Skeletal muscle tissue (tissue), 4 donors: ENCODE data around the gene CABP2. TPM values are rescaled to one million over a fixed set of nuclear protein-coding genes. Genes with fewer than 3 reads are reported as not detected.
A peak's percentile ranks its signal among the peaks of the same experiment; 100 is the strongest.

Experiments
- H3K27ac ChIP-seq: one replicate; pipeline ENCODE4 v1.7.0; 2013; ENCODE audit warnings: mild to moderate bottlenecking, low read depth, low read length, inconsistent platforms
- H3K27me3 ChIP-seq, 3 donors: one replicate each; pipeline ENCODE4 v1.7.0; 2013; ENCODE audit warnings: low read length in 3 of 3; ENCODE audit not compliant: control insufficient read depth in 3 of 3, insufficient read depth in 3 of 3
- H3K36me3 ChIP-seq, 3 donors: one replicate each; pipeline ENCODE4 v1.7.0; 2013; ENCODE audit warnings: low read length in 3 of 3; ENCODE audit not compliant: control insufficient read depth in 3 of 3, insufficient read depth in 3 of 3
- H3K4me1 ChIP-seq, 3 donors: one replicate each; pipeline ENCODE4 v1.7.0; 2013; ENCODE audit warnings: low read length in 3 of 3, mild to moderate bottlenecking in 3 of 3; ENCODE audit not compliant: control insufficient read depth in 3 of 3, insufficient read depth in 3 of 3
- H3K4me3 ChIP-seq, 3 donors: one replicate each; pipeline ENCODE4 v1.7.0; 2013; ENCODE audit warnings: low read length in 3 of 3
- H3K9ac ChIP-seq, 3 donors: one replicate each; pipeline ENCODE4 v1.7.0; 2013; ENCODE audit warnings: low read length in 3 of 3, mild to moderate bottlenecking in 3 of 3, moderate library complexity in 2 of 3, low read depth in 1 of 3
- H3K9me3 ChIP-seq, 3 donors: one replicate each; pipeline ENCODE4 v1.7.0; 2013; ENCODE audit warnings: low read length in 3 of 3; ENCODE audit not compliant: control insufficient read depth in 3 of 3
- total RNA-seq: library from RNA; depleted of rRNA; stranded (reverse); fragments of >200 nt; gene quantifications from one replicate; pipeline ENCODE4 v1.2.3, GENCODE V29; 2014
- donor health status: Osteomylitis.

The CABP2 gene
- total RNA-seq, 1 donor from 2014 or later, result not detected

DNA sequence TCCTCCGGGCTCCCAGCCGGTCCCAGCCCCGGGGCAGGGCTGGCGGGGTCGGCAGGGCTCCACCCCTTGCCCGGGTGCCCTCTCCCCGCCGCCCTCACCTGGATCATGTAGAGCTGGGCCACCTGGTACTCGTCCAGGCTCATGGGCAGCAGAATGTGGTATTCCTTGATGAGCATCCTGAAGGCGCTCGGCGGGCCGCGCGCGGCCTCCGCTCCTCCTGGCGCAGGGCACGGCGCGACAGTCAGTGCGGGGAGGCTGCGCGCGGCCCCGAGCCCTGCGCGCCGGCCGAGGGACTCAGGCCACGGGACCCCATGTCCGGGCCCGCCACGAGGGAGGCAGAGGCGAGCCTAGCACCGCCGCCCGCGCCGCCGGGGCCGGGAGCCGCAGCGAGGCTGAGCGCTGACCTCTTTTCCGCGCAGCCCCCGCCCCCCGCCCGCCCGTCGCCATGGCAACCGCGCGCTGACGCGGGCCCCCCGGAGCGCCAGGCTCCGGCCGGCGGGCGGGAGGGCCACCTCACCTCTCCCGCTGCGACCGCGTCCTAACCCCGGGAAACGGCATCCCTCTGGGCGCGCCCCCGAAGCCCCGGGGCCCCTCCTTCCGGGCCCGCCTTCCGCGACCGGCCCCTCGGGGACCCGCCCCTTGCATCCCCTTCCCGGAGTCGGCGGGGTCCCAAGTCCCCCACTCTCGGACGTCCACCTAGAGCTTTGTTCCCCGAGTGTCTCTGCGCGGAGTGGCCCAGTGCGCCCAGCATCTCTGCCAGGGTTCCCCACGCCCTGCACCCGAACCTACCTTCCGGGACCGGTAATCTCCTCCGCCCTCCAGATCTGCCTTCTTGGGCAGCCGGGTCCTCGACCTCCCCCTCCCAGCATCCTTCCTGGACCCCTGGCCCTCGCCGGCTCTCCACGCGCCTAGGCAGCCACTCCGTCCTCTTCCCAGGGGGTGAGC, 19.0 kb downstream of the CABP2 start:
- Histone ChIP-seq H3K9me3 (no peaks in the 10 kb centered on the region), H3K27me3 (peaks cover 3 to 7% (median 7%) of the 10 kb centered on the region in 3 donors), H3K36me3 (peaks cover 0 to 4% (median 3%) of the 10 kb centered on the region in 3 donors), H3K27ac (peak overlapping the region; percentile 96), H3K4me3 (peak overlapping the region; percentile 65 to 73 (median 65)), H3K9ac (peak overlapping the region; percentile 43 to 83 (median 65)), H3K4me1 (peaks cover 27 to 43% (median 39%) of the 10 kb centered on the region in 3 donors)

DNA sequence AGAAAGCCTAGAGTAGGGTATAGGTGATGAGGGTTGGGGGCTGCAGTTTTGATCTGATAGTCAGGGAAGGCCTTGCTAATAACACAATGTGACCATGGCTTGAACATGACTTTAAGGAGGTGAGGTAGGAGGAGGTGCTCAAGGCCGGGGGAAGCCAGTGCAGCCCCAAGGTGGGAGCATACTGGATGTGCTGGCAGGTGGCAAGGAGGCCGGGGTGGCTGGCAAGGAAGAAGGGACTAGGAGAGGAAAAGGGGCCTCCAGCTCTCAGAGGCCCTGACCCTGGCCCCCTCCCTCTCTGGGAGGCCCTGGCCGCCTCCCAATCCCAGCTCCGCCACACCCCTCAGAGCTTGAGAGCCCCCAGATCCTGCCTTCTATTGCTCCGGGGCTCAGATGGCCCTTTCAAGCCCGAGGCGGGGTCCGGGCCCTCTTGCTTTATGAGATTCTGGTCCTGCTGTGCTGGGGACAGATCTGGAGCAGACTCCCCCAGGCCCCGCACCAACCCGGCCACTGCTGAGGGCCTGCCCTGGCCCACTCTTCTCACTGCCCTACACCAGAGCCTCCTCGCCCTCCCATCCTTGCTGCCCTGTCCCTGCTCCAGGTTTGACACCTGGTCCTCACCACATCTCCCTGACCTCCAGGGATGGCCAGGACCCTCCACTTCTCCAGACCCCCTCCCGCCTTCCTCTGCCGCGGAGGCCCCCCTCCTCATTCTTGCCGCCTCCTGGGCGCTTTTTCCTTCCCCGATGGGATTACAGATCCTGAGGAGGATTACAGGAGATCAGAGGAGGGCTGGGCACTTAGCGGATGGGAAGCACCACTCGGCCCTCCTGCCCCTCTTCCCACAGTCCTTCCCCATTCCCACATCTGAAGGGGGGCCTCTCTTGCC, 19.9 kb downstream of the CABP2 start:
- H3K27ac ChIP-seq, result no peak overlapping the region
- H3K36me3 ChIP-seq, result peaks cover 0 to 6% (median 3%) of the 10 kb centered on the region in 3 donors
- H3K4me1 ChIP-seq, result peaks cover 22 to 38% (median 36%) of the 10 kb centered on the region in 3 donors
- H3K9me3 ChIP-seq, result no peaks in the 10 kb centered on the region
- no peak overlapping the region for H3K4me3 ChIP-seq
- peaks cover 3 to 7% (median 7%) of the 10 kb centered on the region in 3 donors for H3K27me3 ChIP-seq
- peak overlapping the region in 1 of 3 donors; percentile 33 for H3K9ac ChIP-seq

- no peak overlapping the region for H3K9ac ChIP-seq
- no peak overlapping the region for H3K27ac ChIP-seq
- H3K36me3 ChIP-seq, result peaks cover 0 to 6% (median 3%) of the 10 kb centered on the region in 3 donors
- peaks cover 19 to 33% (median 33%) of the 10 kb centered on the region in 3 donors for H3K4me1 ChIP-seq
- H3K4me3 ChIP-seq, result no peak overlapping the region
- no peaks in the 10 kb centered on the region for H3K9me3 ChIP-seq
- peaks cover 3 to 7% (median 7%) of the 10 kb centered on the region in 3 donors for H3K27me3 ChIP-seq
These were observed 20.8 kb downstream of the CABP2 start for GRCh38 chr11:67502328-67502979.

GRCh38 chr11:67501854-67502253, 21.4 kb downstream of the CABP2 start:
- H3K27ac ChIP-seq, result no peak overlapping the region
- peaks cover 0 to 6% (median 3%) of the 10 kb centered on the region in 3 donors for H3K36me3 ChIP-seq
- peaks cover 14 to 27% (median 27%) of the 10 kb centered on the region in 3 donors for H3K4me1 ChIP-seq
- H3K9me3 ChIP-seq, result no peaks in the 10 kb centered on the region
- H3K4me3 ChIP-seq, result no peak overlapping the region
- no peak overlapping the region for H3K9ac ChIP-seq
- peaks cover 3 to 7% (median 7%) of the 10 kb centered on the region in 3 donors for H3K27me3 ChIP-seq

GRCh38 chr11:67500831-67501715, 22.2 kb downstream of the CABP2 start:
- H3K27ac ChIP-seq, result no peak overlapping the region
- peaks cover 12 to 20% (median 19%) of the 10 kb centered on the region in 3 donors for H3K4me1 ChIP-seq
- H3K27me3 ChIP-seq, result peaks cover 3 to 7% (median 7%) of the 10 kb centered on the region in 3 donors
- no peak overlapping the region for H3K9ac ChIP-seq
- peaks cover 0 to 3% (median 2%) of the 10 kb centered on the region in 3 donors for H3K36me3 ChIP-seq
- H3K9me3 ChIP-seq, result no peaks in the 10 kb centered on the region
- H3K4me3 ChIP-seq, result no peak overlapping the region

DNA sequence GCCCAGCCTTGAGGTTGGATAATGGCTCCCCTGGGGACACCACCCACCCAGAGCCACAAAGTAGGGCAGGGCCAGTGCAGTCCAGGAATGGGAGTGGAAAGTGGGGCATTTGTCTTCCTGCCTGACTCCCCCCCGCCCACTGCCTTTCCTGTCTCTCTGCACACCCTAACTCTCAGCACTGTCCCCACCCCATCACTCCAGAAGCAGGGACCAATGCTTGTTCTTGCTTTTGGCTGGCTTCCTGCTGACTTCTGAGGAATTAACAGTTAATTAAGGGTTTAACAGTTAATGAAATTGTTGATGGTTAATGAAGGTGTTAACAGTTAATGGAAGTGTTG, 22.8 kb downstream of the CABP2 start:
- Histone ChIP-seq H3K4me3 (no peak overlapping the region), H3K36me3 (peaks cover 0 to 4% (median 3%) of the 10 kb centered on the region in 3 donors), H3K9ac (no peak overlapping the region), H3K4me1 (peaks cover 6 to 14% (median 13%) of the 10 kb centered on the region in 3 donors), H3K27me3 (peaks cover 3 to 7% (median 7%) of the 10 kb centered on the region in 3 donors), H3K9me3 (no peaks in the 10 kb centered on the region), H3K27ac (no peak overlapping the region)

- H3K27me3 ChIP-seq, result peaks cover 3 to 7% (median 6%) of the 10 kb centered on the region in 3 donors
- H3K9me3 ChIP-seq, result no peaks in the 10 kb centered on the region
- peaks cover 0 to 4% (median 3%) of the 10 kb centered on the region in 3 donors for H3K36me3 ChIP-seq
- H3K27ac ChIP-seq, result no peak overlapping the region
- no peak overlapping the region for H3K9ac ChIP-seq
- peaks cover 4 to 11% (median 10%) of the 10 kb centered on the region in 3 donors for H3K4me1 ChIP-seq
- no peak overlapping the region for H3K4me3 ChIP-seq
These were observed 23.3 kb downstream of the CABP2 start for GRCh38 chr11:67499808-67500483.

DNA sequence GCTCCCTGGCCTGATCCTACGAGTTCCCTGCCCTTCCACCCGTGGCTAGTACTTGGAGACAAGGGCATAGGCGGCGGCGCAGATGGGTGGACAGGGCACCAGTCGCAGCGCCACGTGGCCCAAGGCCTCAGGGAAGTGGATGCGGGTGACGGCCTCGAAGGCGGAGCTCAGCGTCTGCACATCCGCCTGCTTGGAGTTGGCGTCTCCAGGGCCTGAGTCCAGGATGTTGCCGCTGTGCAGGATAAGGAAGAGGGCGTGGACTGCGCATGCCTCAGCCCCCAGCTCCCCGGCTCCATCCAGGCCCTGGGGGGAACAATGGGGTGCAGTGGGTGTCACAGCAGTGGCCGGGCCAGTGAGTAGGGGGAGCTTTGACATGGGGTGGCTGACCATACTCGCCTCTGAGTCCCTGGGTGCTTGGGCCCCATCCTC, 24.7 kb downstream of the CABP2 start:
- Histone ChIP-seq H3K9ac (no peak overlapping the region), H3K9me3 (no peaks in the 10 kb centered on the region), H3K4me3 (no peak overlapping the region), H3K4me1 (peaks cover 0 to 4% (median under 1%) of the 10 kb centered on the region in 3 donors), H3K36me3 (peaks cover 0 to 6% (median 3%) of the 10 kb centered on the region in 3 donors), H3K27me3 (peaks cover 0 to 2% (median under 1%) of the 10 kb centered on the region in 3 donors), H3K27ac (no peak overlapping the region)
